Activated CD8-positive, alpha-beta T cell treated with anti-CD3 and anti-CD28 coated beads for 36 hours (primary cell): ENCODE data around the gene CDK11A. TPM values are rescaled to one million over a fixed set of nuclear protein-coding genes. Genes with fewer than 3 reads are reported as not detected.
"Not testable (repeated sequence)": the region's sequence is repeated elsewhere in the genome, so short reads cannot be mapped to it uniquely, and the experiment has no call there.

ENCODE experiments used
- ATAC-seq: fragments of 200-7000 bp; cut with Tn5 transposase; one replicate; pipeline ENCODE4 v1.10.0; 2021; ENCODE audit warnings: mild to moderate bottlenecking, moderate library complexity
- CTCF ChIA-PET: fragments of 350-600 bp; sonication (Branson Sonifier 250); formaldehyde crosslinking; loops from one replicate; lab custom pipeline; 2021; ENCODE audit warnings: antibody characterized with exemption; lab: Charles Lee
- POLR2A ChIA-PET: fragments of 350-600 bp; sonication (Branson Sonifier 250); formaldehyde crosslinking; loops from one replicate; lab custom pipeline; 2021; ENCODE audit warnings: antibody characterized with exemption; lab: Charles Lee
- DNase-seq: peaks from one replicate; pipeline ENCODE4 v3.0.0-alpha.2; 2020
- H3K27ac Mint-ChIP-seq: one replicate; pipeline ENCODE4 v1.8.0; 2021; ENCODE audit warnings: mild to moderate bottlenecking, mixed read lengths
- H3K27me3 Mint-ChIP-seq: one replicate; pipeline ENCODE4 v1.8.0; 2021; ENCODE audit warnings: mixed read lengths
- H3K36me3 Mint-ChIP-seq: one replicate; pipeline ENCODE4 v1.8.0; 2021; ENCODE audit warnings: low read depth, mixed read lengths
- H3K4me1 Mint-ChIP-seq: one replicate; pipeline ENCODE4 v1.8.0; 2021; ENCODE audit warnings: low read depth, mixed read lengths
- H3K4me3 Mint-ChIP-seq: one replicate; pipeline ENCODE4 v1.8.0; 2021; ENCODE audit warnings: mild to moderate bottlenecking, moderate library complexity, mixed read lengths
- H3K9me3 Mint-ChIP-seq: one replicate; pipeline ENCODE4 v1.8.0; 2021; ENCODE audit warnings: mixed read lengths
- intact Hi-C: fragments of 100-400 bp; cut with micrococcal nuclease; formaldehyde crosslinking; loops from one replicate; pipeline ENCODE4 v1.10.0; 2022
- total RNA-seq, 2 experiments: library from RNA; stranded (reverse); gene quantifications; one replicate each; pipeline ENCODE4 v1.2.3, GENCODE V29; 2021
- TF ChIP-seq, protein P1 (sequence below): fragments of 200-600 bp; IDR thresholded peaks from one replicate; pipeline ENCODE4 v1.8.0; 2022; ENCODE audit warnings: antibody characterized with exemption, mild to moderate bottlenecking

Gene CDK11A
- total RNA-seq, 2 experiments from 2014 or later: 64.8 to 70.6 TPM

- DNase-seq: peak; percentile 98
- H3K4me1 Mint-ChIP-seq, intact Hi-C loops, CTCF ChIA-PET, POLR2A ChIA-PET, H3K36me3 Mint-ChIP-seq, H3K27me3 Mint-ChIP-seq, H3K9me3 Mint-ChIP-seq: not testable (repeated sequence)
- peak; percentile 97 for ATAC-seq
- peak within 1 kb of the TSS; percentile 92 for H3K27ac Mint-ChIP-seq
- H3K4me3 Mint-ChIP-seq: peak within 1 kb of the TSS; percentile 84
- TF ChIP-seq, protein P1, sequence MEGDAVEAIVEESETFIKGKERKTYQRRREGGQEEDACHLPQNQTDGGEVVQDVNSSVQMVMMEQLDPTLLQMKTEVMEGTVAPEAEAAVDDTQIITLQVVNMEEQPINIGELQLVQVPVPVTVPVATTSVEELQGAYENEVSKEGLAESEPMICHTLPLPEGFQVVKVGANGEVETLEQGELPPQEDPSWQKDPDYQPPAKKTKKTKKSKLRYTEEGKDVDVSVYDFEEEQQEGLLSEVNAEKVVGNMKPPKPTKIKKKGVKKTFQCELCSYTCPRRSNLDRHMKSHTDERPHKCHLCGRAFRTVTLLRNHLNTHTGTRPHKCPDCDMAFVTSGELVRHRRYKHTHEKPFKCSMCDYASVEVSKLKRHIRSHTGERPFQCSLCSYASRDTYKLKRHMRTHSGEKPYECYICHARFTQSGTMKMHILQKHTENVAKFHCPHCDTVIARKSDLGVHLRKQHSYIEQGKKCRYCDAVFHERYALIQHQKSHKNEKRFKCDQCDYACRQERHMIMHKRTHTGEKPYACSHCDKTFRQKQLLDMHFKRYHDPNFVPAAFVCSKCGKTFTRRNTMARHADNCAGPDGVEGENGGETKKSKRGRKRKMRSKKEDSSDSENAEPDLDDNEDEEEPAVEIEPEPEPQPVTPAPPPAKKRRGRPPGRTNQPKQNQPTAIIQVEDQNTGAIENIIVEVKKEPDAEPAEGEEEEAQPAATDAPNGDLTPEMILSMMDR: peak; percentile 32
Observed at GRCh38 chr1:1658583-1659549, 65.3 kb downstream of the CDK11A start, which contains the start of gene CDK11B. Gene CDK11B, minus strand, starts transcription at chr1:1659004. Its CDS starts 1,519 bp downstream, at chr1:1657485.

Other genes starting within 250 kb of the CDK11A start
- gene ATAD3A, start 212.2 kb downstream of the CDK11A start, total RNA-seq: 10 to 100 TPM; 61.7 to 65.1 TPM
- under 1 TPM; 0.45 to 0.74 TPM for gene TMEM240, start 183.7 kb downstream of the CDK11A start, total RNA-seq
- 100 to 1,000 TPM; 111 to 113 TPM for gene SSU72, start 149.5 kb downstream of the CDK11A start, total RNA-seq
- gene FNDC10, start 124.2 kb downstream of the CDK11A start, total RNA-seq: 1 to 10 TPM; 2.8 to 3.6 TPM
- gene MIB2, start 108.9 kb downstream of the CDK11A start, total RNA-seq: 10 to 100 TPM; 40.1 to 41.3 TPM
- gene MMP23B, start 92.2 kb downstream of the CDK11A start, total RNA-seq: 1 to 10 TPM; 3.3 to 4.0 TPM
- 10 to 100 TPM; 29.4 to 32.0 TPM for gene CDK11B, start 65.4 kb downstream of the CDK11A start, total RNA-seq
- gene SLC35E2B, start 31.6 kb downstream of the CDK11A start, total RNA-seq: 10 to 100 TPM; 21.9 to 23.8 TPM
- gene NADK, start 54.1 kb upstream of the CDK11A start, total RNA-seq: 10 to 100 TPM; 57.3 to 65.6 TPM
- gene GNB1, start 166.7 kb upstream of the CDK11A start, total RNA-seq: 100 to 1,000 TPM; 318 to 330 TPM
- gene CALML6, start 190.9 kb upstream of the CDK11A start, total RNA-seq: under 1 TPM; 0.47 to 0.76 TPM
- 1 to 10 TPM; 2.1 to 2.2 TPM for gene TMEM52, start 194.9 kb upstream of the CDK11A start, total RNA-seq